Bronchial epithelial cell (primary cell): Measurements from ENCODE around the gene FAM219B. TPM values are rescaled to one million over a fixed set of nuclear protein-coding genes. Genes with fewer than 3 reads are reported as not detected.
A peak's percentile ranks its signal among the peaks of the same experiment; 100 is the strongest.

Experiments
- DNase-seq: peaks from one replicate; pipeline ENCODE4 v3.0.0-alpha.2; 2010; ENCODE audit warnings: low read depth
- FAIRE-seq: peaks from 2 replicates; lab custom pipeline; 2011; peaks lifted over from hg19 to GRCh38; lab: Jason Lieb, UNC
- H3K27me3 ChIP-seq: 2 replicates; pipeline ENCODE4 v1.5.1; 2011; ENCODE audit warnings: low read length; ENCODE audit not compliant: control insufficient read depth, insufficient read depth
- H3K36me3 ChIP-seq: 2 replicates; pipeline ENCODE4 v1.5.1; 2011; ENCODE audit warnings: low read length; ENCODE audit not compliant: control insufficient read depth, insufficient read depth
- H3K4me3 ChIP-seq: 2 replicates; pipeline ENCODE4 v1.5.1; 2011; ENCODE audit warnings: mild to moderate bottlenecking, low read depth, low read length, control low read depth
- total RNA-seq: library from RNA; depleted of rRNA; stranded (reverse); fragments of >200 nt; gene quantifications from 2 replicates; pipeline ENCODE4 v1.2.1, GENCODE V29; 2014
- TF ChIP-seq, protein P1 (sequence below): IDR thresholded peaks from 2 replicates; pipeline ENCODE4 v1.5.1; 2011; ENCODE audit warnings: mild to moderate bottlenecking, moderate library complexity, low read length, control low read depth, inconsistent platforms; ENCODE audit not compliant: insufficient read depth, severe bottlenecking

Gene FAM219B
- total RNA-seq, 1 donor from 2014 or later = 72.4 TPM

DNA sequence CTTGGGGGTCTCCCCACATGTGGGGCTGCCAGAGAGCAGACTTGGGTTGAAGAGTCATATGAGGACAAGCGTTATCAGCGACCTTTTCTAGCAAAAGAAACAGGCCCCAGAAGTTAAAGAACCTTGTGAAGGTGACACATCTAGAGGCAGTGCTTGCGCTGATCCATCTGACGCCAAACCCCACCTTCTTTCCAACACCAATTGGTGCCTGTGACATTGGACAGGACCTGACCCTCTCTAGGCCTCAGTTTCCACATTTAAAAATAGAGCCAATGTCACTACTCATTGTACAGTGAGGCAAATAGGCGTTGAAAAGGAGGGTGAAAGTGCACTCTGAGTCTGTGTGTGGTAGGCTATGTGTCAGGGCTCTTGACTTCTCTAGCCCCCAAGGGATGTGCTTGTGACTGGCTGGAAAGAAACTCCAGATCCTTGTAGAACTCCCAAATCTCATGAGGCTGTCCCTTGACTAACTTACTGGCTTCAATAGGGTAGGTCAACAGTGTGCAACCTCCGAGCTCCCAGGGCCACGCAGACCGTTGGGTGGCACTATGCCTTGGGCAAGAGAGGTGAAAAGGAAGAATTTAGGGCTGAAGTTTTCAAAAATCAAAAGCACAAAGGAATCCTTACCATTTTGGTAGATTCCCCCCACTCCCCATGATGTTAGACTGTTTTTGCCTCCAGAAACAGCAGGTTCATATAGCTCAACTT is 666 bp upstream of the FAM219B start:
- peak overlapping the region; percentile 73 for H3K4me3 ChIP-seq
- TF ChIP-seq, protein P1, sequence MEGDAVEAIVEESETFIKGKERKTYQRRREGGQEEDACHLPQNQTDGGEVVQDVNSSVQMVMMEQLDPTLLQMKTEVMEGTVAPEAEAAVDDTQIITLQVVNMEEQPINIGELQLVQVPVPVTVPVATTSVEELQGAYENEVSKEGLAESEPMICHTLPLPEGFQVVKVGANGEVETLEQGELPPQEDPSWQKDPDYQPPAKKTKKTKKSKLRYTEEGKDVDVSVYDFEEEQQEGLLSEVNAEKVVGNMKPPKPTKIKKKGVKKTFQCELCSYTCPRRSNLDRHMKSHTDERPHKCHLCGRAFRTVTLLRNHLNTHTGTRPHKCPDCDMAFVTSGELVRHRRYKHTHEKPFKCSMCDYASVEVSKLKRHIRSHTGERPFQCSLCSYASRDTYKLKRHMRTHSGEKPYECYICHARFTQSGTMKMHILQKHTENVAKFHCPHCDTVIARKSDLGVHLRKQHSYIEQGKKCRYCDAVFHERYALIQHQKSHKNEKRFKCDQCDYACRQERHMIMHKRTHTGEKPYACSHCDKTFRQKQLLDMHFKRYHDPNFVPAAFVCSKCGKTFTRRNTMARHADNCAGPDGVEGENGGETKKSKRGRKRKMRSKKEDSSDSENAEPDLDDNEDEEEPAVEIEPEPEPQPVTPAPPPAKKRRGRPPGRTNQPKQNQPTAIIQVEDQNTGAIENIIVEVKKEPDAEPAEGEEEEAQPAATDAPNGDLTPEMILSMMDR = no peak
- peaks cover 18% of the 10 kb centered on the region for H3K36me3 ChIP-seq
- peak; percentile 29 for DNase-seq
- no peak for FAIRE-seq
- no peaks in the 10 kb centered on the region for H3K27me3 ChIP-seq

DNA sequence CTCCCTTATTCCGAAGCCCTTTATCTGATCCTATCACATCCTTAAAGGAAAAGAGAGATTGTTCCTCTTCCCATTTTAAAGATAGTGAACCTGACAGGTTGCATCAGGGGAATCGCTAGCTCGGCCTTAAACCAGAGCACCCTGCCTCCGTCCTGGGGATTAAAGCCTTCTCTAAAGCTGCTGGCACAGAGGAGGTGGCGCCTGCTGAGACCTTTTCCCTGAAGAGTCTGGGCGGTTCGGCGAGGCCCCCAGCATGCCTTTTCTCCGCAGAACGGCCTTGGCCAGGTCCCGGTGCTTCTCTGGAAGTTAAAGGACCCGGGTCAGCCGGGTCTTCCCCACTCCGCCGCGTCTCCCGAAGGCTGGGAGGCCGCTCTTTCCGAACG is 593 bp downstream of the FAM219B start:
- H3K4me3 ChIP-seq = peak overlapping the region; percentile 73
- H3K27me3 ChIP-seq = no peaks in the 10 kb centered on the region
- peaks cover 20% of the 10 kb centered on the region for H3K36me3 ChIP-seq
- TF ChIP-seq, protein P1 = no peak
- FAIRE-seq (no peak), DNase-seq (peak; percentile 37)

DNA sequence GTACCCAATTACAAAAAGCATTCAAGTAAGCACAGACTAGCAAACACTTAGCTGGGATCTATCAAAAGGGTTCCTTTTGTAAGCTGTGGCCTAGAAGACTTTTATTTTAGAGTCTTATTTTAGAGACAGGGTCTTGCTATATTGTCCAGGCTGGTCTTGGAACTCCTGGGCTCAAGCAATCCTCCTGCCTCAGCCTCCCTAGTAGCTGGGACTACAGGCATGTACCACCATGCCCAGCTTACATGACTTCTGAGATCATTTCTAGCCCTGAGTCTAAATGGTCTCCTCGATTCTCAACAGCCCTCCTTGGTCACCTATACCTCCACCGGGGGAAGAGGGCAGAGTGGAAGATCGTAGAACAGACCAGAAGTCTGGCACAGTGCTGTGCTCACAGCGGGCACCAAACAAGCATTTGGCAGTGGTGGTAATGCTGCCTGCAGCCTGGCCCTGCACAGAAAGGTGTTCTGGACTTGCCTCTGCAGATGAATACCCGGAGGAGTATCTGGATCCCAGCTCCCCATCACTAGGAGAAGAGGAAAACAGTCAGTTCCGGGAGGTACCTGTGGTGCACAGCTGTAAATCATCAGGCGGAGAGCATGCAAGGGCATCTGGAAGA is 2.4 kb downstream of the FAM219B start:
- TF ChIP-seq, protein P1 = no peak
- FAIRE-seq (no peak), DNase-seq (no peak)
- H3K36me3 ChIP-seq = peaks cover 32% of the 10 kb centered on the region
- H3K4me3 ChIP-seq = no peak overlapping the region
- no peaks in the 10 kb centered on the region for H3K27me3 ChIP-seq

DNA sequence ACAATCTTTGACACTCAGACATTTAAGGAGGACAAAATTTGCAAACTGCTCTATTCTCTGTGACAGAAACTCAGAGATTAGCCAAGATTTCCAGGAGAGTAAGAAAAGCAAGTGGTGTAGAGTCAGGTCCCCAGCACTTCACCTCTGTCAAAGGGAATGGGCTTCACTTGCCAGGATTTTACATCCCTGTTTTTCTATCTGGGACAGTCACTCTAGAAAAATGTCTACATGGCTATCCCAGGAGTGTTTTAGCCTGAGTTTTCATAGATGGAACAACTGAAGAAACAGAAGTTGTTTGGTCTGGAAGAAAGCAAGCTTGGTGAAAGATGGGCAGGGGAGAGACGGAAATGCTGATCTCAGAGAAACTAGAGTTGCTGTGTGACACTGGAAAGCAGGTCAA is 3.0 kb downstream of the FAM219B start:
- no peak for DNase-seq
- Histone ChIP-seq H3K4me3 (no peak overlapping the region), H3K36me3 (peaks cover 32% of the 10 kb centered on the region), H3K27me3 (no peaks in the 10 kb centered on the region)
- TF ChIP-seq, protein P1 = no peak
- no peak for FAIRE-seq

DNA sequence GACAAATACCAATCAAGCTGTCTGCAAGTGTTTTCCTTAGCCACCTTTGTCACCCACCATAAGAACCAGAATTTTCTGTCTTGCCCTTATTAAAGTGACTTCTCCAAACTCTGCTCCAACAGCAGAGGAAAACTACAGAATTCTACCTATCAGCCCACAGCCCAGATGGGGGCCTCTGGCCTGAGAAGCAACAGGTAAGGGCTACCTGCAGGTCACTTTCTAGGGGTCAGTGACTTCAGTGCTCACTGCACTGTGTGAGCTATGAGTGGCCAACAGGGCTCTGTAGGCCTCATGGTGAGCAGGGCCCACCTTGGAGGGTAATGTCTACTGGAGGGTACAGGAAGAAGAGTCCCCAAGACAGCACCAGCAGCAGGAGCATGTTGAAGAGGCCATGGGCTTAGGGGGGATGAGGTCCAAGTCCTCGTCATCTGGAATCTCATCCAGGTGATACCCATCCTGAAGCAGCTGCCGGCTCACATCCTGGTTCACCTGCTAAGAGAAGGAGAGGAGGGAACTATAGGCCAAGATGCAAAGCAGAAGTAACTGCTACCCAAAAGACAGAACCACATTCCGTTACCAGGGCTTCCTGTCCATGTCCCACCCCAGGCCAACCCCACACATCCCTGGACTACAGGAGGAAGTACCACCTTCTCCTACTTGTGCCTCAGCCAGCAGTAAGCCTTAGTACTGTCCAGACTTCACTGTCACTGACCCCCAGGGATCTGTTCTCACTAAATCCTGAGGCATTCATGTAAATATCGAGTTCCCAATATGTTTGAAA is 4.2 kb downstream of the FAM219B start:
- no peaks in the 10 kb centered on the region for H3K27me3 ChIP-seq
- TF ChIP-seq, protein P1 = no peak
- DNase-seq (no peak), FAIRE-seq (no peak)
- H3K4me3 ChIP-seq = no peak overlapping the region
- H3K36me3 ChIP-seq = peaks cover 32% of the 10 kb centered on the region
